ENCODE data around the gene ZFYVE27.

- TF ChIP-seq POLR2A (IDR thresholded peaks at IDR 0.05; ENCODE audit: low read depth, low read length) (peak; percentile 60; the same call in 1 of the 2 replicates), CTCF (conservative IDR thresholded peaks at IDR 0.05; ENCODE audit: low read depth, low read length) (no peak), SMC3 (IDR thresholded peaks at IDR 0.05; ENCODE audit: low read depth, low read length) (no peak), FOS (IDR thresholded peaks at IDR 0.05; ENCODE audit: low read depth, low read length) (no peak), BHLHE40 (IDR thresholded peaks at IDR 0.05; ENCODE audit: low read depth, low read length) (0 out of 2 replicates have a peak, but pooled peaks have one; percentile 15), USF2 (IDR thresholded peaks at IDR 0.05; ENCODE audit: low read depth, low read length) (no peak), MAZ (IDR thresholded peaks at IDR 0.05; ENCODE audit: borderline replicate concordance, low read depth, low read length) (peak; percentile 90; the same call in 1 of the 2 replicates)
Observed at GRCh38 chr10:97713339-97713825, 23.5 kb upstream of the ZFYVE27 start, which contains the start of gene MARVELD1.

All from IMR-90 (cell line).